Measurements from ENCODE around the gene CLEC5A. TPM values are rescaled to one million over a fixed set of nuclear protein-coding genes. Genes with fewer than 3 reads are reported as not detected.

CLEC5A gene
- total RNA-seq, 2 donors from 2014 or later = 0.74 to 1.1 TPM

- H3K27ac ChIP-seq = no peak overlapping the region
- 77% methylated on average over 1 of the region's 1 CpG for WGBS
Measured at GRCh38 chr7:141943846-141944245, 2.9 kb downstream of the CLEC5A start.

GRCh38 chr7:141941075-141941474 lies 5.7 kb downstream of the CLEC5A start:
- TF ChIP-seq POLR2AphosphoS5 (IDR thresholded peaks at IDR 0.05) (no peak), CTCF (IDR thresholded peaks at IDR 0.05) (no peak), POLR2A (IDR thresholded peaks at IDR 0.05) (no peak)
- 95% methylated on average over 3 of the region's 3 CpGs for WGBS
- Histone ChIP-seq H3K9me3 (no peaks in the 10 kb centered on the region), H3K27ac (no peak overlapping the region), H3K27me3 (replicated peaks; ENCODE audit: insufficient read depth) (no peaks in the 10 kb centered on the region), H3K36me3 (no peaks in the 10 kb centered on the region), H3K4me1 (replicated peaks) (no peaks in the 10 kb centered on the region), H3K4me3 (no peak overlapping the region)
- intact Hi-C loops (cut with DNase I) = no loop called here
- DNase-seq (ENCODE audit: low spot score) = no peak

More at GRCh38 chr7:141943846-141944245, 2.9 kb downstream of the CLEC5A start:
- H3K4me1 ChIP-seq (replicated peaks) = no peaks in the 10 kb centered on the region
- intact Hi-C loops (cut with DNase I) = no loop called here
- no peaks in the 10 kb centered on the region for H3K9me3 ChIP-seq
- TF ChIP-seq POLR2A (IDR thresholded peaks at IDR 0.05) = no peak
- no peak overlapping the region for H3K4me3 ChIP-seq
- no peak for DNase-seq (ENCODE audit: low spot score)
- no peaks in the 10 kb centered on the region for H3K27me3 ChIP-seq (replicated peaks; ENCODE audit: insufficient read depth)
- H3K36me3 ChIP-seq = no peaks in the 10 kb centered on the region

GRCh38 chr7:141930211-141930610 lies 16.6 kb downstream of the CLEC5A start:
- WGBS = 69% methylated on average over 5 of the region's 5 CpGs
- intact Hi-C loops (cut with DNase I) = no loop called here
- H3K9me3 ChIP-seq = no peaks in the 10 kb centered on the region
- no peaks in the 10 kb centered on the region for H3K4me1 ChIP-seq (replicated peaks)
- no peak for DNase-seq (ENCODE audit: low spot score)
- no peaks in the 10 kb centered on the region for H3K27me3 ChIP-seq (replicated peaks; ENCODE audit: insufficient read depth)
- TF ChIP-seq POLR2AphosphoS5 (IDR thresholded peaks at IDR 0.05) (no peak), POLR2A (IDR thresholded peaks at IDR 0.05) (no peak), CTCF (IDR thresholded peaks at IDR 0.05) (no peak)
- H3K36me3 ChIP-seq = no peaks in the 10 kb centered on the region
- no peak overlapping the region for H3K4me3 ChIP-seq
- no peak overlapping the region for H3K27ac ChIP-seq

- no peaks in the 10 kb centered on the region for H3K36me3 ChIP-seq
- no peak overlapping the region for H3K4me3 ChIP-seq
- no peaks in the 10 kb centered on the region for H3K4me1 ChIP-seq (replicated peaks)
- no peaks in the 10 kb centered on the region for H3K27me3 ChIP-seq (replicated peaks; ENCODE audit: insufficient read depth)
- no peak for TF ChIP-seq POLR2AphosphoS5 (IDR thresholded peaks at IDR 0.05)
- no peak for TF ChIP-seq CTCF (IDR thresholded peaks at IDR 0.05)
- TF ChIP-seq POLR2A (IDR thresholded peaks at IDR 0.05) = no peak
- DNase-seq (ENCODE audit: low spot score) = no peak
- intact Hi-C loops (cut with DNase I) = no loop called here
- no peak overlapping the region for H3K27ac ChIP-seq
- WGBS = 86% methylated on average over 3 of the region's 3 CpGs
- H3K9me3 ChIP-seq = no peaks in the 10 kb centered on the region
Measured at GRCh38 chr7:141928845-141929195, 18.0 kb downstream of the CLEC5A start.

GRCh38 chr7:141928146-141928844 lies 18.5 kb downstream of the CLEC5A start:
- DNase-seq (ENCODE audit: low spot score) = no peak
- Histone ChIP-seq H3K27me3 (replicated peaks; ENCODE audit: insufficient read depth) (no peaks in the 10 kb centered on the region), H3K9me3 (no peaks in the 10 kb centered on the region), H3K4me1 (replicated peaks) (no peaks in the 10 kb centered on the region), H3K36me3 (no peaks in the 10 kb centered on the region), H3K27ac (no peak overlapping the region), H3K4me3 (no peak overlapping the region)
- no peak for TF ChIP-seq CTCF (IDR thresholded peaks at IDR 0.05)
- no peak for TF ChIP-seq POLR2AphosphoS5 (IDR thresholded peaks at IDR 0.05)
- TF ChIP-seq POLR2A (IDR thresholded peaks at IDR 0.05) = no peak
- intact Hi-C loops (cut with DNase I) = no loop called here
- WGBS = 75% methylated on average over 2 of the region's 2 CpGs
